HG03064 (cell line): ENCODE results near the gene ANKRD9.

Experiments
- ATAC-seq: cut with Tn5 transposase; IDR thresholded peaks from one replicate; pipeline ENCODE4 v1.9.1; 2021; ENCODE audit warnings: low read depth; ENCODE audit not compliant: unreplicated experiment

The ANKRD9 gene

GRCh38 chr14:102513899-102514772, 4.6 kb upstream of the ANKRD9 start:
- no peak for ATAC-seq

- no peak for ATAC-seq
Observed at GRCh38 chr14:102512793-102513300, 3.3 kb upstream of the ANKRD9 start.

GRCh38 chr14:102511538-102511937, 2.0 kb upstream of the ANKRD9 start:
- no peak for ATAC-seq

GRCh38 chr14:102510616-102511520, 1.3 kb upstream of the ANKRD9 start:
- ATAC-seq, result no peak

GRCh38 chr14:102508774-102509745, 516 bp downstream of the ANKRD9 start:
- peak; percentile 14 for ATAC-seq

DNA sequence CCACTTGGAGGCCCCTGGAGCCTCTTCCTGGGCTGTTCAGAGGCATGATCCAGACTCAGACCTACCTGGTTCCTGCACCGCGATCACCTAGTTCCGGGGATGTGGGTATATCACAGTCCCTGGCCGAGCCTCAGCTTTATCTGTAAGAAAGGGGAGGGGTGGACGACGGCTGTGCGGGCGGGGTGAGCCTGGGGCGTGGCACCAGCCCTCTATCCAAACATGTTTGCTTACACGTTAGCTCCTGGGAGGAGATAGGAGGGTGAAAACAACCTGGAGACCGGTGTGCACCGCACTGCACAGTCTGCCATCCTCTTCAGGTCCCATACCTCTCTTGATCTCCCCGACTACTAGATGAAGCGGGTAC, 1.2 kb downstream of the ANKRD9 start:
- no peak for ATAC-seq

DNA sequence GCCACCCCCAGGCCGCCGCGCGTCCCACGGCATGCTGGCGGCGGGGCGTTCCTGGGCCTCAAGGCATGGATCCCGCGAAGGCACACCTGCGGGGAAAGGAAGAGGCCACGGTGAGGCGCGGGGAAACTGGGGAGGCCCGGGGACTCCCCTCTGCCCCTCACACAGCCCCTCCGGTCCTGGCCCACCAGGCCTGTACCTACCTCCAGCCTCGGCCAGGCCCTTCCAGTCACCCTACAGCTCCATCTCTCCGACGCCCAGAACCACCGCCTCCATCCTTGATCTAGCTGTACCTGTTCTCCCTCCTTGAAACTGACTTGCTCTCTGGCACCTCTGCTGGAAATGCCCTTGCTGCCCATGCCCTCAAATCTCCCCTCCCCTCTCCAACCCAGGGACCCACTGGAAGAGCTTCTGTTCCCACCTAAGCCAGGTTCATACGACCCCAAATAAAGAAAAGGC, 1.7 kb downstream of the ANKRD9 start:
- ATAC-seq, result no peak

- ATAC-seq, result no peak
Observed at GRCh38 chr14:102507081-102507856, 2.3 kb downstream of the ANKRD9 start.

GRCh38 chr14:102506626-102506925, 3.0 kb downstream of the ANKRD9 start:
- ATAC-seq, result no peak

- ATAC-seq, result no peak
Observed at GRCh38 chr14:102505775-102506625, 3.6 kb downstream of the ANKRD9 start.

- ATAC-seq, result no peak
Observed at GRCh38 chr14:102505000-102505619, 4.5 kb downstream of the ANKRD9 start.

- ATAC-seq, result no peak
Observed at GRCh38 chr14:102504328-102504999, 5.1 kb downstream of the ANKRD9 start.

DNA sequence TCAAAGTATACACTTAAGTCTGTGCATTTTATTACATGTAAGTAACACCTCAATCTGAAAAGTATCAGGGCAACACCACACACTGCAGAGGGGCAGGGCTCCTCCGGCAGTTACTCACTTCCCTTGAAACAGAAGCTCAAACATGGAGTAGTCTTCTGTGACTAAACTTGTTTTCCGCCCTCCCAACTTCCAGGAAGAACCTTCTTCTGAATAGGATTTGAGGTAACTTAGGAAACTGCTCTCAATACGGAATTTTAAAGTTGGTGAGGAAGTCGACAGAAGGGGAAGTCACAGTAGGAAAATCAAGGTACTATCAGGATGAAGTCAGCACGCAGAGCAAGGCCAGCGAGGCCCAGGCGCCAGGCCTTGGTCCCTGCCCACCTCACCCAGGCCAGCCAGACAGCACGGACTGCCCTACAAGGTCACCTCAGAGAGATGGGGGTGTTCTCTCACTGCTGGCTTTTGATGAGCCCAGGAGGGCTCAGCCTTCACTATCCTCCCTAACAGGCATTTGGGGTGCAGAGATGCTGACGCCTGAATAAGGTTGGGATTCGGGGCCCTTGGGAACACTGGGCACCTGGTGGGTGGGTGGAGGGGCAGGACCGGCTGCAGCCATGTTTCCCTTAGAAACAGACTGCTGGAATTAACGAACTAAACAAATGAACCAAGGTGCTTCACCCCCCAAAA, 5.8 kb downstream of the ANKRD9 start:
- ATAC-seq, result no peak

DNA sequence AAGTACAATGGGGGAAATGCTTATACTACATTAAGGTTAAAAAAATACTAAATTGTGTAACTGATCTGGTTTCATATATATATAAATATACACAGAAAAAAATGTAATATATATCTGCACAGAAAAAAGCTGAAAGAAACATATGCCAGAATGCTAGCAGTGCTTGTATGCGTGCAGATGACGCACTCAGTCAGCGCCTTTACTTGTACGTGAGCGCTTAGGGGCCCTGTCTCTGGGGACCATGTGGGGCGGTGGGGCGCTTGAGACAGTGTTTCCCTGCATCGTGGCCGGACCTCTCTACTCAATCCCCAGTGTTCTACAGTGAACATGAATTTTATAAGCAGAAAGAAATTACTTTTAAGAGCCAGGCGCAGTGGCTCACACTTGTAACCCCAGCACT, 7.0 kb downstream of the ANKRD9 start:
- no peak for ATAC-seq

GRCh38 chr14:102501751-102502315, 7.7 kb downstream of the ANKRD9 start:
- ATAC-seq, result no peak

- no peak for ATAC-seq
Observed at GRCh38 chr14:102500713-102501112, 8.9 kb downstream of the ANKRD9 start.

DNA sequence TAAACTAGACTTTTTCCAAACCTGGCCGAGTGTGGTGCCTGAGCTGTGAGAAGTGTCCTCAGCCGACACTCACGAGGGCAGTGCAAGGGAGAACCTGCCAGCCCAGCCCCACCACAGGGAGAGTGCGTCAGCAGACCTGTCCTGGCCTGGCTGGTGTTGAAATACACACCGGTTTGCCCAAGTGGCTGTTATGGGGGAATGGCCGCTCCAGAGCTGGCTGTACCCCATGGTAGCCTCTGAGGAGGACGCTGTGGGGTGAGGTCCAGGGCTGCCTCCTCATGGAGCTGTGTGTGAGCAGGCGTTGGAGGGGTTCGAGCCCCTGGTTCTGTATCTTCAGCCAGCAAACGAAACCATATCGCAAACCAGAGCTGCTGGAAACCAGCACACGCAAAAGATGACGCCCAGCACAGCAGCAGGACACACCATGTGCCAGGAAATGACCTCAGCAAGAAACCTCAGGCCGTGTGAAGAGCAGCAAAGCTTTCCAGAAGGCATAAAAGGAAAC, 9.4 kb downstream of the ANKRD9 start:
- no peak for ATAC-seq
